ENCODE data around the gene LMBR1. TPM values are rescaled to one million over a fixed set of nuclear protein-coding genes. Genes with fewer than 3 reads are reported as not detected.
"Not testable (repeated sequence)": the region's sequence is repeated elsewhere in the genome, so short reads cannot be mapped to it uniquely, and the experiment has no call there.

LMBR1 gene
- total RNA-seq, 2 experiments from 2014 or later: 42.7 to 50.6 TPM

GRCh38 chr7:156702399-156702798, 190.6 kb downstream of the LMBR1 start:
- Mint-ChIP-seq H3K27ac (no peak overlapping the region), H3K4me1 (ENCODE audit: low read depth) (peaks cover 10% of the 10 kb centered on the region), H3K36me3 (ENCODE audit: low read depth) (peaks cover 68% of the 10 kb centered on the region), H3K27me3 (no peaks in the 10 kb centered on the region), H3K4me3 (no peak overlapping the region), H3K9me3 (peaks cover 21% of the 10 kb centered on the region)
- TF ChIP-seq, protein P1, sequence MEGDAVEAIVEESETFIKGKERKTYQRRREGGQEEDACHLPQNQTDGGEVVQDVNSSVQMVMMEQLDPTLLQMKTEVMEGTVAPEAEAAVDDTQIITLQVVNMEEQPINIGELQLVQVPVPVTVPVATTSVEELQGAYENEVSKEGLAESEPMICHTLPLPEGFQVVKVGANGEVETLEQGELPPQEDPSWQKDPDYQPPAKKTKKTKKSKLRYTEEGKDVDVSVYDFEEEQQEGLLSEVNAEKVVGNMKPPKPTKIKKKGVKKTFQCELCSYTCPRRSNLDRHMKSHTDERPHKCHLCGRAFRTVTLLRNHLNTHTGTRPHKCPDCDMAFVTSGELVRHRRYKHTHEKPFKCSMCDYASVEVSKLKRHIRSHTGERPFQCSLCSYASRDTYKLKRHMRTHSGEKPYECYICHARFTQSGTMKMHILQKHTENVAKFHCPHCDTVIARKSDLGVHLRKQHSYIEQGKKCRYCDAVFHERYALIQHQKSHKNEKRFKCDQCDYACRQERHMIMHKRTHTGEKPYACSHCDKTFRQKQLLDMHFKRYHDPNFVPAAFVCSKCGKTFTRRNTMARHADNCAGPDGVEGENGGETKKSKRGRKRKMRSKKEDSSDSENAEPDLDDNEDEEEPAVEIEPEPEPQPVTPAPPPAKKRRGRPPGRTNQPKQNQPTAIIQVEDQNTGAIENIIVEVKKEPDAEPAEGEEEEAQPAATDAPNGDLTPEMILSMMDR (IDR thresholded peaks at IDR 0.05): no peak
- intact Hi-C loops (cut with micrococcal nuclease): no loop called here
- ATAC-seq (no peak), DNase-seq (no peak)
- CTCF ChIA-PET: interaction anchor here (0.6 kb wide), 1 partner anchor 35 kb away, joined by 3 read pairs; no protein-coding TSS in a partner anchor
- POLR2A ChIA-PET: no interaction called here

DNA sequence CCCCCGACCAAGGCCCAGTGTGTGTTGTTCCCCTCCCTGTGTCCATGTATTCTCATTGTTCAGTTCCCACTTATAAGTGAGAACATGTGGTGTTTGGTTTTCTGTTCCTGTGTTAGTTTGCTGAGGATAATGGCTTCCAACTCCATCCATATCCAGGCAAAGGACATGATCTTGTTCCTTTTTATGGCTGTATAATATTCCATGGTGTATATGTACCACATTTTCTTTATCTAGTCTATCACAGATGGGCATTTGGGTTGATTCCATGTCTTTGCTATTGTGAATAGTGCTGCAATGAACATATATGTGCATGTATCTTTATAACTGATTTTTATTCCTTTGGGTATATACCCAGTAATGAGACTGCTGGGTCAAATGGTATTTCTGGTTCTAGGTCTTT, 191.2 kb downstream of the LMBR1 start:
- DNase-seq; H3K27me3 Mint-ChIP-seq; H3K4me1 Mint-ChIP-seq (ENCODE audit: low read depth); ATAC-seq; H3K27ac Mint-ChIP-seq; intact Hi-C loops (cut with micrococcal nuclease); CTCF ChIA-PET; POLR2A ChIA-PET; H3K4me3 Mint-ChIP-seq: not testable (repeated sequence)
- H3K9me3 Mint-ChIP-seq: peaks cover 27% of the 10 kb centered on the region
- H3K36me3 Mint-ChIP-seq (ENCODE audit: low read depth): peaks cover 70% of the 10 kb centered on the region

GRCh38 chr7:156698512-156698911, 194.5 kb downstream of the LMBR1 start:
- H3K27me3 Mint-ChIP-seq, CTCF ChIA-PET: not testable (repeated sequence)

GRCh38 chr7:156697283-156697682, 195.7 kb downstream of the LMBR1 start:
- peaks cover 32% of the 10 kb centered on the region for H3K9me3 Mint-ChIP-seq
- POLR2A ChIA-PET, CTCF ChIA-PET: not testable (repeated sequence)

More at GRCh38 chr7:156698512-156698911, 194.5 kb downstream of the LMBR1 start:
- Mint-ChIP-seq H3K9me3 (peaks cover 33% of the 10 kb centered on the region), H3K36me3 (ENCODE audit: low read depth) (peaks cover 66% of the 10 kb centered on the region)
- intact Hi-C loops (cut with micrococcal nuclease); DNase-seq; H3K27ac Mint-ChIP-seq; H3K4me3 Mint-ChIP-seq; ATAC-seq; POLR2A ChIA-PET; H3K4me1 Mint-ChIP-seq (ENCODE audit: low read depth): not testable (repeated sequence)

GRCh38 chr7:156693627-156694026, 199.4 kb downstream of the LMBR1 start:
- Mint-ChIP-seq H3K9me3 (peaks cover 25% of the 10 kb centered on the region), H3K4me3 (no peak overlapping the region), H3K27me3 (no peaks in the 10 kb centered on the region), H3K36me3 (ENCODE audit: low read depth) (peaks cover 43% of the 10 kb centered on the region), H3K4me1 (ENCODE audit: low read depth) (peaks cover 7% of the 10 kb centered on the region), H3K27ac (no peak overlapping the region)
- ATAC-seq (no peak), DNase-seq (no peak)
- CTCF ChIA-PET: interaction anchor here (1.1 kb wide), 1 partner anchor 11 kb away, joined by 3 read pairs; no protein-coding TSS in a partner anchor
- POLR2A ChIA-PET: interaction anchor here (1.2 kb wide), 1 partner anchor 23 kb away, joined by 3 read pairs; no protein-coding TSS in a partner anchor
- TF ChIP-seq, protein P1 (IDR thresholded peaks at IDR 0.05): no peak
- intact Hi-C loops (cut with micrococcal nuclease): no loop called here

More at GRCh38 chr7:156697283-156697682, 195.7 kb downstream of the LMBR1 start:
- H3K4me1 Mint-ChIP-seq (ENCODE audit: low read depth); DNase-seq; intact Hi-C loops (cut with micrococcal nuclease); H3K27ac Mint-ChIP-seq; ATAC-seq; H3K4me3 Mint-ChIP-seq; H3K27me3 Mint-ChIP-seq: not testable (repeated sequence)
- peaks cover 64% of the 10 kb centered on the region for H3K36me3 Mint-ChIP-seq (ENCODE audit: low read depth)

- Mint-ChIP-seq H3K27me3 (no peaks in the 10 kb centered on the region), H3K4me3 (no peak overlapping the region), H3K36me3 (ENCODE audit: low read depth) (peaks cover 36% of the 10 kb centered on the region), H3K27ac (no peak overlapping the region), H3K9me3 (peaks cover 23% of the 10 kb centered on the region), H3K4me1 (ENCODE audit: low read depth) (peaks cover 7% of the 10 kb centered on the region)
- ATAC-seq (no peak), DNase-seq (no peak)
- TF ChIP-seq, protein P1 (IDR thresholded peaks at IDR 0.05): no peak
- ChIA-PET CTCF (no interaction called here), POLR2A (no interaction called here)
- intact Hi-C loops (cut with micrococcal nuclease): no loop called here
These were observed 200.1 kb downstream of the LMBR1 start for GRCh38 chr7:156692849-156693248.
